Psoas muscle (tissue), 8 donors: Measurements from ENCODE around the gene ENO1. TPM values are rescaled to one million over a fixed set of nuclear protein-coding genes. Genes with fewer than 3 reads are reported as not detected.

Experiments
- ATAC-seq, 4 donors: fragments of 200-7000 bp; cut with Tn5 transposase; one replicate each; pipeline ENCODE4 v1.9.1; 2020; ENCODE audit warnings: moderate library complexity in 3 of 4, mild to moderate bottlenecking in 2 of 4
- DNase-seq, 2 donors: peaks; one replicate each; pipeline ENCODE4 v3.0.0-alpha.2; 2020
- H3K27ac ChIP-seq: fragments of 200-600 bp; one replicate; pipeline ENCODE4 v1.8.0; 2022
- H3K27me3 ChIP-seq, 3 donors: fragments of 200-600 bp in 1 of 3; one replicate each; pipeline versions ENCODE4 v1.6.1 to v1.8.0; 2013 to 2022; ENCODE audit warnings: low read length in 2 of 3, mild to moderate bottlenecking in 2 of 3, moderate library complexity in 1 of 3; ENCODE audit not compliant: insufficient read depth in 3 of 3
- H3K36me3 ChIP-seq, 2 donors: fragments of 200-600 bp in 1 of 2; one replicate each; pipeline versions ENCODE4 v1.6.1 to v1.8.0; 2013 to 2022; ENCODE audit warnings: low read depth in 1 of 2, mild to moderate bottlenecking in 1 of 2, moderate library complexity in 1 of 2; ENCODE audit not compliant: insufficient read depth in 1 of 2
- H3K4me1 ChIP-seq: fragments of 200-600 bp; one replicate; pipeline ENCODE4 v1.8.0; 2022
- H3K4me3 ChIP-seq: fragments of 200-600 bp; one replicate; pipeline ENCODE4 v1.8.0; 2022; ENCODE audit warnings: mild to moderate bottlenecking
- H3K9me3 ChIP-seq: fragments of 200-600 bp; one replicate; pipeline ENCODE4 v1.8.0; 2022
- WGBS, 3 donors: extraction: QIAGEN DNeasy Blood & Tissue Kit; methylation state at CpG; one replicate each; pipeline versions ENCODE4 v1.1.6 to v1.1.7; 2013; 5-methylcytosine and 5-hydroxymethylcytosine counted together
- intact Hi-C, 2 donors: fragments of 100-400 bp; cut with DNase I; formaldehyde crosslinking; loops; one replicate each; pipeline versions ENCODE4 v1.11.0 to v1.14.2; 2022
- polyA plus RNA-seq, 3 donors: library from polyadenylated mRNA; stranded (reverse); fragments of 200-250 nt; gene quantifications; one replicate each; pipeline ENCODE4 v1.2.3, GENCODE V29; 2013
- total RNA-seq, 4 donors: library from RNA; stranded (reverse); fragmentation: NEBNext Ultra II Directional in 2 of 4; extraction: Animal tissue kit (Norgen Biotek cat#: 25700) in 2 of 4; gene quantifications; one replicate each; pipeline versions ENCODE4 v1.2.1 to v1.2.4, GENCODE V29; 2021 to 2023
- TF ChIP-seq, protein P1 (sequence below): fragments of 200-600 bp; IDR thresholded peaks from one replicate; pipeline ENCODE4 v1.8.0; 2022; ENCODE audit warnings: antibody characterized with exemption
- donor health status: healthy with polysubstance abuse.
- donor health status: DM: no; HTN: no; CAD: no; lungs with moderate emphysema.
- donor health status: Bipolar disorder and iron deficiency.
- donor health status: healthy.
- donor health status: DM: yes; HTN: yes; CAD: no.
- donor health status: DM: no; HTN: no; CAD: no.
- donor health status: DM: no; HTN: no; CAD: no.
- donor health status: DM: yes; HTN: yes; CAD: no.

ENO1 gene
- total and polyA plus RNA-seq, 7 donors: 83.8 to 489 (median 191) TPM

DNA sequence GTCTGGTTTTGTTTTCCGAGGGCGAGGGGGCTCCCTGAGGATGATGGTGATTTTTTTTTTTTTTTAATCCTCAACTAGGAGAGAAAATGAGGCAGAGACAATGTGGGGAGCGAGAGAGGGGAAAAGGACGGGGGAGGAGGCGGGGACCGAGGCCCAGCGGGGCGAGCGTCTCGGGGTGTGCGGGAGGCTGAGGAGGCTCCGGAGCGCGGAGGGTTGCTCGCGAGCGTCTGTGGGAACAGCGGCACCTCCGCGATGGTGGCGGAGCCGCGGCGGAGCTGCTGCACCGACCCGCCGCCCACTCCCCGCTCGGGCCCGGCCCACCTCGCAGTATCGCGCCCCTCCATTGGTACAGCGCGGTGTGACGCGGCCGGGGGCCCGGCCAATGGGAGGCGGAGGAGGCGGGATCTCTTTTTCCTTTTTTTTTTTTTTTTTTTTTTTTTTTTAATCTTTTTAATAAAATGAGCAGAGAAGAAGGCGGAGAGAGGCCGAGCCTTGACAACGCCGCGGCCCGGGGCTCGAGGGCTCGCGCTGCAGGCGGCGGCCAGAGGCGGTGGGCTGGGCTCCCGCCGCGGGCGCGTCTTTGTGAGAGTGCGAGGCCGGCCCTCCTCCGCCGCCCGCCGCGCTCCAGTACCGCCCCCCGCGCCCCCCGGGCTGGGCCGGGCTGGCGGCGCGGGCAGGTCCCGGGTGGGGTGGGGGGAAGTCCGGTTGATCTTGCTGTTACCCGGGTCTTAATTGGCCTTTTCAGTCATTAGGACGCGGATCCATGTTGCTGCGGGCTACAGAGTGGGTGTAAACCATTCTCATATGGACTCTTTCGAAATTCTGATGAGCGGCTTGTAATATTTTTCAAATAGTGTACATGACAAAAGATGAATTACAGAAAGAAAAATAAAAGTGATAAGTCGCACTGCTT is 60.8 kb downstream of the ENO1 start, which contains the start of gene RERE:
Gene RERE, minus strand, starts transcription at position 229 of the 913 bp plus-strand sequence.
- 0 to 1% (median 1%) methylated on average over 75 to 80 of the region's 82 CpGs for WGBS, 3 donors
- Histone ChIP-seq H3K27ac (peak within 1 kb of the TSS; percentile 96), H3K27me3 (no peaks in the 10 kb centered on the region), H3K4me3 (peak within 1 kb of the TSS; percentile 91), H3K4me1 (peaks cover 39% of the 10 kb centered on the region), H3K9me3 (no peaks in the 10 kb centered on the region), H3K36me3 (no peaks in the 10 kb centered on the region)
- DNase-seq (peak; percentile 94 to 97), ATAC-seq (peak; percentile 97 to 99 (median 98))
- TF ChIP-seq, protein P1, sequence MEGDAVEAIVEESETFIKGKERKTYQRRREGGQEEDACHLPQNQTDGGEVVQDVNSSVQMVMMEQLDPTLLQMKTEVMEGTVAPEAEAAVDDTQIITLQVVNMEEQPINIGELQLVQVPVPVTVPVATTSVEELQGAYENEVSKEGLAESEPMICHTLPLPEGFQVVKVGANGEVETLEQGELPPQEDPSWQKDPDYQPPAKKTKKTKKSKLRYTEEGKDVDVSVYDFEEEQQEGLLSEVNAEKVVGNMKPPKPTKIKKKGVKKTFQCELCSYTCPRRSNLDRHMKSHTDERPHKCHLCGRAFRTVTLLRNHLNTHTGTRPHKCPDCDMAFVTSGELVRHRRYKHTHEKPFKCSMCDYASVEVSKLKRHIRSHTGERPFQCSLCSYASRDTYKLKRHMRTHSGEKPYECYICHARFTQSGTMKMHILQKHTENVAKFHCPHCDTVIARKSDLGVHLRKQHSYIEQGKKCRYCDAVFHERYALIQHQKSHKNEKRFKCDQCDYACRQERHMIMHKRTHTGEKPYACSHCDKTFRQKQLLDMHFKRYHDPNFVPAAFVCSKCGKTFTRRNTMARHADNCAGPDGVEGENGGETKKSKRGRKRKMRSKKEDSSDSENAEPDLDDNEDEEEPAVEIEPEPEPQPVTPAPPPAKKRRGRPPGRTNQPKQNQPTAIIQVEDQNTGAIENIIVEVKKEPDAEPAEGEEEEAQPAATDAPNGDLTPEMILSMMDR: no peak
- intact Hi-C loops: loop anchor here in 1 of 2 donors (2.0 kb wide), 1 partner anchor 31 kb away; no protein-coding TSS in a partner anchor

DNA sequence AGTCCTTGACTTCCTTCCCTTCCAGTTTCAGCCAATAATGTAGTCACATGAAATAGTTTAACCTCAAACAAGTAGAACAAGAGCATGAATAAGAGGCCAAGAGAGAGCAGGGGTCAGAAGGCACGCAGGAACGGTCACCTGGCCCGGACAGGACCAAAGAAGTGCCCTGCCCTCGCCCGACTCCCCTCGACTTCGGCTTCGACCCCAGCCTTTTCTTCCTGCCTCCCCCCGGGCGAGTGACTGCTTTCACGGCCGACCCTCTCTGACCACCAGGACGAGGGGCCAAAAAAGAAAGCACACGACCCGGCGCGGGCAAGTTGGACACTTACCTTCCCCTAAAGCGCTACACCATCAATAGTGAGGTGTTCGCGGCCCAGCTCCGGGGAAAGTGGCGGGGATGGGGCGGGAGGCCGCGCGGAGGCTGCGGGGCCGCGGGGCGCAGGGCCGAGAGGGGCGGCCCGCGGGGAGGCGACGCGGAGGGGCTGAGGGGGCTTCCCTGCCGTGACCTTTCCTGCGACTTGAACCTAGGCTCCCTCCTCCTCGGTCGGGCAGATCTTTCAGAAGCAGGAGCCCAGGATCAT is 61.6 kb downstream of the ENO1 start:
- no peaks in the 10 kb centered on the region for H3K36me3 ChIP-seq
- DNase-seq (peak; percentile 24 to 60), ATAC-seq (peak; percentile 28 to 59 (median 43))
- peak overlapping the region; percentile 91 for H3K4me3 ChIP-seq
- H3K4me1 ChIP-seq: peaks cover 38% of the 10 kb centered on the region
- TF ChIP-seq, protein P1: no peak
- H3K27me3 ChIP-seq: no peaks in the 10 kb centered on the region
- peak overlapping the region; percentile 96 for H3K27ac ChIP-seq
- WGBS, 3 donors: 0% methylated on average over 25 to 41 of the region's 41 CpGs
- no peaks in the 10 kb centered on the region for H3K9me3 ChIP-seq
- intact Hi-C loops: no loop called here

DNA sequence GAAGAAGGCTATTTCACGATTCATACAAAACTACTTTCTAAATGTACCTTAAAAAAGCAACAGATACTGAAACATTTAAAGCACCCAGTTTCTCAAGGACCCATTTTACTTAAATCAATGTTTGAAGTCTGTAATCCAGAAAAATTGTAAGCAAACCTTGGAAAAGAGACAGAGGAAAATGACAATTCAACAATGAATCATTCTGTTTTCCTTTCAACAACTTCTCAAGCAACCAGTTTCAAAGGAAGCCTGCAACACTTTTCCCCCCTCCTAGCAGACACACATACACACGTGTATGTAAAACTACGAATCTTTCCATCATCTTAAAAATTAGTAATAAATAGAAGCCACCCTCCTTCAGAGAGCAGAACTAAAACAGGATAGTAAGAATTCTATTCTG is 62.2 kb downstream of the ENO1 start:
- Histone ChIP-seq H3K27me3 (no peaks in the 10 kb centered on the region), H3K27ac (peak overlapping the region; percentile 96), H3K4me3 (peak overlapping the region; percentile 91), H3K9me3 (no peaks in the 10 kb centered on the region), H3K4me1 (peaks cover 34% of the 10 kb centered on the region), H3K36me3 (no peaks in the 10 kb centered on the region)
- no peak for DNase-seq
- 1 to 10% (median 3%) methylated on average over 3 of the region's 3 CpGs for WGBS, 3 donors
- ATAC-seq: no peak
- intact Hi-C loops: no loop called here
- TF ChIP-seq, protein P1: no peak

DNA sequence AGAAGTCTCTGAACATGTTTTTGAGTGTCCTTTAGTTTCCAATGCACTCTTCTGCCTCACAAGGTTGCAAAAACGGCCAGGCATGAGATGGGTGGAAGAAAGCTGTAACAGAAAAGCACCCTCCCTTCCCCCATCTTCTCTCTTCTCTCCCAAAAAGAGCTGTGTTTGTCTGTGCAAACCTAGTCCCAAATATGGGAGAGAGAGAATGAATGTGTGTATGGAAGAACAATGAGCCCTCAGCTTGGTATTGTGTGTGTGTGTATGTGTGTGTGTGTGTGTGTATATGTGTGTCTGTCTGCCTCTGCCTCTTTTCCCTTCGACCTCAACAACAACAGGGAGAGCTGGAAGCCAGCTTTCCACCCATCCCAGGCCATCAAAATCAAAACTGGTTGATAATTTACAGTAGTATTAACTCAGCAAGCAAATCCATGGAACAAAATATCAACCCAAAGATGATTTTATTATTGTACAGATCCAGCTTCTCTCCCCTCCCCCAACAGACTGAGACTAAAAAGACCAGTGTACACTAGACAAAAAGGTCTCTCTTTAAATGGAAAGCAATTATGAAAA is 62.8 kb downstream of the ENO1 start:
- Histone ChIP-seq H3K4me1 (peaks cover 34% of the 10 kb centered on the region), H3K9me3 (no peaks in the 10 kb centered on the region), H3K27me3 (no peaks in the 10 kb centered on the region), H3K27ac (peak overlapping the region; percentile 96), H3K4me3 (peak overlapping the region; percentile 91), H3K36me3 (no peaks in the 10 kb centered on the region)
- intact Hi-C loops: no loop called here
- DNase-seq: no peak
- ATAC-seq: no peak
- 0 to 4% (median 2%) methylated on average over 2 of the region's 2 CpGs for WGBS, 3 donors
- TF ChIP-seq, protein P1: no peak
